ENCODE measurements around the gene GPR158. TPM values are rescaled to one million over a fixed set of nuclear protein-coding genes. Genes with fewer than 3 reads are reported as not detected.

GPR158 gene
- total RNA-seq, 3 donors from 2014 or later (not counting 1 experiment from before 2014, with no cell fraction given), result not detected

DNA sequence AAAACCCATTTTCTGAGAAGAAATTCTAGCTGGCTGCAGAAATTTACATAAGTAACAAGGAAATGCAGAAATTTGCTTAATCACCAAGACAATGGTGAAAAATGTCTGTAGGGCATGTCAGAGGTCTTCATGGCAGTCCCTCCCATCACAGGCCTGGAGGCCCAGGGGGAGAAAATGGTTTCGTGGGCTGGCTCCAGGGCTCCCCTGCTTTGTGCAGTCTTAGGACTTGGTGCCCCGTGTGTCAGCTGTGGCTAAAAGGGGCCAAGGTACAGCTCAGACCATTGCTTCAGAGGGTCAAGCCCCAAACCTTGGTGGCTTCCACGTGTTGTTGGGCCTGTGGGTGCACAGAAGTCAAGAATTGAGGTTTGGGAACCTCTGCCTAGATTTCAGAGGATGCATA is 215.9 kb downstream of the GPR158 start:
- Mint-ChIP-seq H3K36me3 (peaks cover 8% of the 10 kb centered on the region), H3K27me3 (ENCODE audit: low read depth in 2 of 2) (no peaks in the 10 kb centered on the region), H3K27ac (no peak overlapping the region), H3K4me3 (no peak overlapping the region), H3K9me3 (peaks cover 8 to 15% of the 10 kb centered on the region in 2 donors), H3K4me1 (no peaks in the 10 kb centered on the region)
- 53% methylated on average over 3 of the region's 3 CpGs for WGBS (ENCODE audit: insufficient coverage)
- Histone ChIP-seq H3K27me3 (ENCODE audit: control insufficient read depth, insufficient read depth, low read length) (no peaks in the 10 kb centered on the region), H3K4me3 (ENCODE audit: low read length) (no peak overlapping the region), H3K9me3 (ENCODE audit: control insufficient read depth, insufficient read depth, low read length) (peaks cover 21% of the 10 kb centered on the region), H3K4me1 (ENCODE audit: control insufficient read depth, insufficient read depth, low read length) (no peaks in the 10 kb centered on the region), H3K27ac (ENCODE audit: low read length) (no peak overlapping the region), H3K36me3 (ENCODE audit: control insufficient read depth, insufficient read depth, low read length) (no peaks in the 10 kb centered on the region)
- ATAC-seq, result no peak
- TF ChIP-seq, protein P1, sequence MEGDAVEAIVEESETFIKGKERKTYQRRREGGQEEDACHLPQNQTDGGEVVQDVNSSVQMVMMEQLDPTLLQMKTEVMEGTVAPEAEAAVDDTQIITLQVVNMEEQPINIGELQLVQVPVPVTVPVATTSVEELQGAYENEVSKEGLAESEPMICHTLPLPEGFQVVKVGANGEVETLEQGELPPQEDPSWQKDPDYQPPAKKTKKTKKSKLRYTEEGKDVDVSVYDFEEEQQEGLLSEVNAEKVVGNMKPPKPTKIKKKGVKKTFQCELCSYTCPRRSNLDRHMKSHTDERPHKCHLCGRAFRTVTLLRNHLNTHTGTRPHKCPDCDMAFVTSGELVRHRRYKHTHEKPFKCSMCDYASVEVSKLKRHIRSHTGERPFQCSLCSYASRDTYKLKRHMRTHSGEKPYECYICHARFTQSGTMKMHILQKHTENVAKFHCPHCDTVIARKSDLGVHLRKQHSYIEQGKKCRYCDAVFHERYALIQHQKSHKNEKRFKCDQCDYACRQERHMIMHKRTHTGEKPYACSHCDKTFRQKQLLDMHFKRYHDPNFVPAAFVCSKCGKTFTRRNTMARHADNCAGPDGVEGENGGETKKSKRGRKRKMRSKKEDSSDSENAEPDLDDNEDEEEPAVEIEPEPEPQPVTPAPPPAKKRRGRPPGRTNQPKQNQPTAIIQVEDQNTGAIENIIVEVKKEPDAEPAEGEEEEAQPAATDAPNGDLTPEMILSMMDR (IDR thresholded peaks at IDR 0.05), result no peak
- DNase-seq, result no peak
- intact Hi-C loops (cut with micrococcal nuclease), result no loop called here

DNA sequence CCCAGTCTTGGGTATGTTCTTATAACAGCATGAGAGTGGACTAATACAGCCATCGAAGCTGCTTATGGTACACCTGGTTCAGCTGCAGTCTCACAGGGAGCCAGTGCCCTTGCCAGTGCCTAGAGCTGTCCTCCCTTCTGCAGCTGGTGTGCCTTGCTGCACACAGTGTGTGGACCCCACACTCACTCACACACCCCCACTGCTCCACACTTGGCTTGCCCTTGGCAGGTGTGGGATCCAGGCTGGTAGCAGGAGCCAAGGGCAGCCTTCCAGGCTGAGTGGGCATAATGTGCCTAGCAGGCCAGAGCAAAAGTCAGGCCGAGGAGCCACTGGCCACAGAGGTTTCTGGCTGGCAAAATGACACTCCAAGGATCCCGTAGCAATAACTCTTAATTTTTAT is 217.3 kb downstream of the GPR158 start:
- WGBS (ENCODE audit: insufficient coverage), result 68% methylated on average over 3 of the region's 3 CpGs
- intact Hi-C loops (cut with micrococcal nuclease), result no loop called here
- no peaks in the 10 kb centered on the region for H3K27me3 Mint-ChIP-seq (ENCODE audit: low read depth in 2 of 2)

DNA sequence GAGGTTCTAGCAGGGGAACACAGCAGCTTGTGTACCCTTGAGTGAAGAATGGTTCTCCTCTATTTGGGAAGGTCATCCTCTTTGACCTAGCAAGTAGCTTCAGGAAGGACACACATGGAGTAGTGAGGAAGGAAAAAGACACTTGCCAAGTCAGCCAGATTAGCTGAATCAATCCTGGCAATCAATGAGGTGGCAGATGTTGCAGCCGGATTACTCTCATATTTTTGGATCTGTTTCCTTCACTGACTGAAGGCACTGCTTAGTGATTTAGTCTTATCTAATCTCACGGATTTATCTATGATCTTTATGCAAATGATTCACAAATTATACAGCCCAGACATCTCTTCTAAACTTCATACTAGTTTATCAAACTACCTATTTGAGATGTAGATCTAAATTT is 218.8 kb downstream of the GPR158 start:
- Mint-ChIP-seq H3K27me3 (ENCODE audit: low read depth in 2 of 2) (no peaks in the 10 kb centered on the region), H3K36me3 (peaks cover 8% of the 10 kb centered on the region), H3K9me3 (peaks cover 8 to 16% of the 10 kb centered on the region in 2 donors), H3K4me1 (no peaks in the 10 kb centered on the region), H3K4me3 (no peak overlapping the region), H3K27ac (no peak overlapping the region)
- TF ChIP-seq, protein P1 (IDR thresholded peaks at IDR 0.05), result no peak
- DNase-seq, result no peak
- Histone ChIP-seq H3K9me3 (ENCODE audit: control insufficient read depth, insufficient read depth, low read length) (peaks cover 16% of the 10 kb centered on the region), H3K4me1 (ENCODE audit: control insufficient read depth, insufficient read depth, low read length) (no peaks in the 10 kb centered on the region), H3K36me3 (ENCODE audit: control insufficient read depth, insufficient read depth, low read length) (no peaks in the 10 kb centered on the region), H3K27ac (ENCODE audit: low read length) (no peak overlapping the region), H3K27me3 (ENCODE audit: control insufficient read depth, insufficient read depth, low read length) (no peaks in the 10 kb centered on the region), H3K4me3 (ENCODE audit: low read length) (no peak overlapping the region)
- 70% methylated on average over 2 of the region's 2 CpGs for WGBS (ENCODE audit: insufficient coverage)
- intact Hi-C loops (cut with micrococcal nuclease), result no loop called here
- no peak for ATAC-seq

More for the DNA sequence above, 217.3 kb downstream of the GPR158 start:
- DNase-seq, result no peak
- Histone ChIP-seq H3K27me3 (ENCODE audit: control insufficient read depth, insufficient read depth, low read length) (no peaks in the 10 kb centered on the region), H3K4me3 (ENCODE audit: low read length) (no peak overlapping the region), H3K36me3 (ENCODE audit: control insufficient read depth, insufficient read depth, low read length) (no peaks in the 10 kb centered on the region), H3K27ac (ENCODE audit: low read length) (no peak overlapping the region), H3K9me3 (ENCODE audit: control insufficient read depth, insufficient read depth, low read length) (peaks cover 21% of the 10 kb centered on the region), H3K4me1 (ENCODE audit: control insufficient read depth, insufficient read depth, low read length) (no peaks in the 10 kb centered on the region)
- H3K9me3 Mint-ChIP-seq, result peaks cover 8 to 15% of the 10 kb centered on the region in 2 donors
- H3K4me1 Mint-ChIP-seq, result no peaks in the 10 kb centered on the region
- H3K4me3 Mint-ChIP-seq, result no peak overlapping the region
- no peak overlapping the region for H3K27ac Mint-ChIP-seq
- TF ChIP-seq, protein P1 (IDR thresholded peaks at IDR 0.05), result no peak
- peaks cover 8% of the 10 kb centered on the region for H3K36me3 Mint-ChIP-seq
- ATAC-seq, result no peak

DNA sequence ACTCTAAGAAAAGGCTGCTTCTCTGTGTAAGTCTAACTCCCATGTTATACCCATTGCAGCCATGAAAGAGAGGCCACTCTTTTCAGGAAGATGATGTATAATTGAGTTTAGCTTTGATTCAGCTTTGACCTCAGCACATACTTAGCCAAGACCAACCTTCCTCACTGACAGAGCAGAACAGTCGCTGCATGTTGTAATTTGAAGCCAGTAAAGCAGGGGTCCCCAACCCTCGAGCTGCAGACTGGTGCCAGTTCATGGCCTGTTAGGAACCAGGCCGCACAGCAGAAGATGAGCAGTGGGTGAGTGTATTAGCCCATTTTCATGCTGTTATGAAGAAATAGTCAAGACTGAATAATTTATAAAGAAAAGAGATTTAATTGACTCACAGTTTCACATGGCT is 223.9 kb downstream of the GPR158 start:
- Histone ChIP-seq H3K27me3 (ENCODE audit: control insufficient read depth, insufficient read depth, low read length) (no peaks in the 10 kb centered on the region), H3K36me3 (ENCODE audit: control insufficient read depth, insufficient read depth, low read length) (no peaks in the 10 kb centered on the region), H3K4me3 (ENCODE audit: low read length) (no peak overlapping the region), H3K9me3 (ENCODE audit: control insufficient read depth, insufficient read depth, low read length) (peaks cover 3% of the 10 kb centered on the region), H3K4me1 (ENCODE audit: control insufficient read depth, insufficient read depth, low read length) (no peaks in the 10 kb centered on the region), H3K27ac (ENCODE audit: low read length) (no peak overlapping the region)
- H3K36me3 Mint-ChIP-seq, result no peaks in the 10 kb centered on the region
- no peak for ATAC-seq
- H3K9me3 Mint-ChIP-seq, result peaks cover 0 to 11% of the 10 kb centered on the region in 2 donors
- 51% methylated on average over 3 of the region's 3 CpGs for WGBS (ENCODE audit: insufficient coverage)
- intact Hi-C loops (cut with micrococcal nuclease), result no loop called here
- no peak for DNase-seq
- no peak overlapping the region for H3K4me3 Mint-ChIP-seq
- no peaks in the 10 kb centered on the region for H3K27me3 Mint-ChIP-seq (ENCODE audit: low read depth in 2 of 2)
- no peak overlapping the region for H3K27ac Mint-ChIP-seq
- TF ChIP-seq, protein P1 (IDR thresholded peaks at IDR 0.05), result no peak
- H3K4me1 Mint-ChIP-seq, result no peaks in the 10 kb centered on the region

Measured in natural killer cell (primary cell).